ENCODE results near the gene ADCY5.

Gene ADCY5

GRCh38 chr3:123414973-123415775 lies 33.7 kb downstream of the ADCY5 start:
- TF ChIP-seq ZNF274 (IDR thresholded peaks at IDR 0.05; ENCODE audit: low read depth, low read length) = no peak
- H3K4me3 ChIP-seq (ENCODE audit: low read length) = no peak overlapping the region

- TF ChIP-seq ZNF274 (IDR thresholded peaks at IDR 0.05; ENCODE audit: low read depth, low read length) = no peak
- H3K4me3 ChIP-seq (ENCODE audit: low read length) = no peak overlapping the region
Measured at GRCh38 chr3:123412811-123413604, 35.9 kb downstream of the ADCY5 start.

- no peak overlapping the region for H3K4me3 ChIP-seq (ENCODE audit: low read length)
- TF ChIP-seq ZNF274 (IDR thresholded peaks at IDR 0.05; ENCODE audit: low read depth, low read length) = no peak
Measured at GRCh38 chr3:123412076-123412475, 36.8 kb downstream of the ADCY5 start.

- no peak overlapping the region for H3K4me3 ChIP-seq (ENCODE audit: low read length)
- TF ChIP-seq ZNF274 (IDR thresholded peaks at IDR 0.05; ENCODE audit: low read depth, low read length) = no peak
Measured at GRCh38 chr3:123411340-123412040, 37.4 kb downstream of the ADCY5 start.

- TF ChIP-seq ZNF274 (IDR thresholded peaks at IDR 0.05; ENCODE audit: low read depth, low read length) = no peak
- H3K4me3 ChIP-seq (ENCODE audit: low read length) = no peak overlapping the region
Measured at GRCh38 chr3:123410149-123410515, 38.8 kb downstream of the ADCY5 start.

- H3K4me3 ChIP-seq (ENCODE audit: low read length) = no peak overlapping the region
- TF ChIP-seq ZNF274 (IDR thresholded peaks at IDR 0.05; ENCODE audit: low read depth, low read length) = no peak
Measured at GRCh38 chr3:123409443-123410148, 39.3 kb downstream of the ADCY5 start.

- no peak for TF ChIP-seq ZNF274 (IDR thresholded peaks at IDR 0.05; ENCODE audit: low read depth, low read length)
- H3K4me3 ChIP-seq (ENCODE audit: low read length) = no peak overlapping the region
Measured at GRCh38 chr3:123406598-123406997, 42.3 kb downstream of the ADCY5 start.

- no peak for TF ChIP-seq ZNF274 (IDR thresholded peaks at IDR 0.05; ENCODE audit: low read depth, low read length)
- no peak overlapping the region for H3K4me3 ChIP-seq (ENCODE audit: low read length)
Measured at GRCh38 chr3:123405936-123406510, 42.9 kb downstream of the ADCY5 start.

- H3K4me3 ChIP-seq (ENCODE audit: low read length) = no peak overlapping the region
- no peak for TF ChIP-seq ZNF274 (IDR thresholded peaks at IDR 0.05; ENCODE audit: low read depth, low read length)
Measured at GRCh38 chr3:123405021-123405420, 43.9 kb downstream of the ADCY5 start.

- H3K4me3 ChIP-seq (ENCODE audit: low read length) = no peak overlapping the region
- no peak for TF ChIP-seq ZNF274 (IDR thresholded peaks at IDR 0.05; ENCODE audit: low read depth, low read length)
Measured at GRCh38 chr3:123404391-123404790, 44.5 kb downstream of the ADCY5 start.

- TF ChIP-seq ZNF274 (IDR thresholded peaks at IDR 0.05; ENCODE audit: low read depth, low read length) = no peak
- H3K4me3 ChIP-seq (ENCODE audit: low read length) = no peak overlapping the region
Measured at GRCh38 chr3:123401836-123402530, 46.9 kb downstream of the ADCY5 start.

- no peak overlapping the region for H3K4me3 ChIP-seq (ENCODE audit: low read length)
- no peak for TF ChIP-seq ZNF274 (IDR thresholded peaks at IDR 0.05; ENCODE audit: low read depth, low read length)
Measured at GRCh38 chr3:123400169-123400568, 48.7 kb downstream of the ADCY5 start.

GRCh38 chr3:123399653-123400052 lies 49.2 kb downstream of the ADCY5 start:
- TF ChIP-seq ZNF274 (IDR thresholded peaks at IDR 0.05; ENCODE audit: low read depth, low read length) = no peak

More at GRCh38 chr3:123399653-123400052, 49.2 kb downstream of the ADCY5 start:
- H3K4me3 ChIP-seq (ENCODE audit: low read length) = no peak overlapping the region

Data from GM08714 (cell line).